Neural cell (in vitro differentiated cells): ENCODE measurements around the gene LRRC36.

Experiments used
- CTCF ChIP-seq: fragments of 450-650 bp; IDR thresholded peaks from 2 replicates; pipeline ENCODE4 v1.5.1; 2014; ENCODE audit warnings: antibody characterized with exemption, mild to moderate bottlenecking, moderate library complexity; ENCODE audit not compliant: poor library complexity, severe bottlenecking
- EP300 ChIP-seq: fragments of 450-650 bp; conservative IDR thresholded peaks from 2 replicates; pipeline ENCODE4 v1.6.1; 2014; ENCODE audit warnings: antibody characterized with exemption, mild to moderate bottlenecking, moderate library complexity; ENCODE audit not compliant: poor library complexity, severe bottlenecking
- EZH2 ChIP-seq: fragments of 200-600, 300-800 bp; shearing (Covaris generic), sonication (generic); IDR thresholded peaks from 2 replicates; pipeline ENCODE4 v1.6.1; 2014; ENCODE audit warnings: antibody characterized with exemption, low read length, borderline replicate concordance, mild to moderate bottlenecking; ENCODE audit not compliant: insufficient read depth, poor library complexity, severe bottlenecking
- MXI1 ChIP-seq: fragments of 450-650 bp; conservative IDR thresholded peaks from 2 replicates; pipeline ENCODE4 v1.6.1; 2014; ENCODE audit warnings: antibody characterized with exemption, mild to moderate bottlenecking; ENCODE audit not compliant: poor library complexity, severe bottlenecking
- POLR2AphosphoS5 ChIP-seq: IDR thresholded peaks from 2 replicates; pipeline ENCODE4 v1.6.1; 2012
- RAD21 ChIP-seq: fragments of 450-650 bp; conservative IDR thresholded peaks from 2 replicates; pipeline ENCODE4 v1.6.1; 2014; ENCODE audit warnings: antibody characterized with exemption, mild to moderate bottlenecking, moderate library complexity
- REST ChIP-seq: IDR thresholded peaks from 2 replicates; pipeline ENCODE4 v1.6.1; 2012; ENCODE audit warnings: borderline replicate concordance
- SMC3 ChIP-seq: fragments of 450-650 bp; conservative IDR thresholded peaks from 2 replicates; pipeline ENCODE4 v1.6.1; 2014; ENCODE audit warnings: antibody characterized with exemption, mild to moderate bottlenecking, moderate library complexity; ENCODE audit not compliant: poor library complexity
- TAF1 ChIP-seq: IDR thresholded peaks from 2 replicates; pipeline ENCODE4 v1.6.1; 2012; ENCODE audit warnings: low read depth

GRCh38 chr16:67433131-67433719 lies 106.6 kb downstream of the LRRC36 start:
- TF ChIP-seq CTCF (no peak), EZH2 (no peak), TAF1 (no peak), RAD21 (no peak), REST (no peak), SMC3 (no peak), EP300 (no peak), POLR2AphosphoS5 (no peak), MXI1 (no peak)
